Trophoblast cell (in vitro differentiated cells and primary cell): ENCODE results near the gene REXO1.

Source experiments
- DNase-seq, 2 donors: peaks; one replicate each; pipeline ENCODE4 v3.0.0-alpha.2; 2016
- H2AFZ ChIP-seq: 2 replicates; pipeline ENCODE4 v1.6.1; 2013; ENCODE audit warnings: low read length, moderate library complexity, mild to moderate bottlenecking; ENCODE audit not compliant: insufficient read depth, poor library complexity
- H2AK5ac ChIP-seq: 2 replicates; pipeline ENCODE4 v1.6.1; 2013; ENCODE audit warnings: mild to moderate bottlenecking, low read length
- H2BK120ac ChIP-seq: 2 replicates; pipeline ENCODE4 v1.6.1; 2013; ENCODE audit warnings: low read length, mild to moderate bottlenecking, moderate library complexity; ENCODE audit not compliant: insufficient read depth, poor library complexity
- H2BK12ac ChIP-seq: 2 replicates; pipeline ENCODE4 v1.6.1; 2013; ENCODE audit warnings: mild to moderate bottlenecking, low read length, moderate library complexity
- H2BK5ac ChIP-seq: 2 replicates; pipeline ENCODE4 v1.6.1; 2013; ENCODE audit warnings: low read length, low read depth, moderate library complexity, mild to moderate bottlenecking; ENCODE audit not compliant: poor library complexity
- H3K14ac ChIP-seq: 2 replicates; pipeline ENCODE4 v1.6.1; 2013; ENCODE audit warnings: mild to moderate bottlenecking, low read length
- H3K18ac ChIP-seq: 2 replicates; pipeline ENCODE4 v1.6.1; 2013; ENCODE audit warnings: mild to moderate bottlenecking, low read length
- H3K23ac ChIP-seq: 2 replicates; pipeline ENCODE4 v1.6.1; 2013; ENCODE audit warnings: low read length
- H3K27ac ChIP-seq: 2 replicates; pipeline ENCODE4 v1.5.1; 2013; ENCODE audit warnings: low read depth, mild to moderate bottlenecking, inconsistent platforms, low read length, moderate library complexity
- H3K27me3 ChIP-seq: 2 replicates; pipeline ENCODE4 v1.6.1; 2013; ENCODE audit warnings: inconsistent platforms, mild to moderate bottlenecking, low read length, moderate library complexity; ENCODE audit not compliant: insufficient read depth
- H3K36me3 ChIP-seq, 2 experiments: 1 replicate in 1 of 2; 2 replicates in 1 of 2; pipeline ENCODE4 v1.6.1; 2013; ENCODE audit warnings: low read length in 2 of 2, mild to moderate bottlenecking in 2 of 2, moderate library complexity in 1 of 2; ENCODE audit not compliant: insufficient read depth in 2 of 2, control insufficient read depth in 1 of 2
- H3K4ac ChIP-seq: 2 replicates; pipeline ENCODE4 v1.6.1; 2013; ENCODE audit warnings: low read depth, mild to moderate bottlenecking, low read length, moderate library complexity
- H3K4me1 ChIP-seq, 2 experiments: 1 replicate in 1 of 2; 2 replicates in 1 of 2; pipeline ENCODE4 v1.6.1; 2013; ENCODE audit warnings: low read length in 2 of 2, mild to moderate bottlenecking in 2 of 2, moderate library complexity in 1 of 2; ENCODE audit not compliant: insufficient read depth in 2 of 2, control insufficient read depth in 1 of 2
- H3K4me2 ChIP-seq: 2 replicates; pipeline ENCODE4 v1.6.1; 2013; ENCODE audit warnings: inconsistent platforms, mild to moderate bottlenecking, low read length, moderate library complexity
- H3K4me3 ChIP-seq: 2 replicates; pipeline ENCODE4 v1.5.1; 2013; ENCODE audit warnings: mild to moderate bottlenecking, low read depth, low read length, inconsistent platforms
- H3K79me1 ChIP-seq: one replicate; pipeline ENCODE4 v1.6.1; 2013; ENCODE audit warnings: low read length
- H3K79me2 ChIP-seq: 2 replicates; pipeline ENCODE4 v1.6.1; 2013; ENCODE audit warnings: low read length, mild to moderate bottlenecking; ENCODE audit not compliant: control insufficient read depth, insufficient read depth, poor library complexity
- H3K9ac ChIP-seq: 2 replicates; pipeline ENCODE4 v1.6.1; 2013; ENCODE audit warnings: mild to moderate bottlenecking, low read length
- H3K9me3 ChIP-seq: 2 replicates; pipeline ENCODE4 v1.6.1; 2013; ENCODE audit warnings: low read depth, mild to moderate bottlenecking, control low read depth, inconsistent platforms, low read length; ENCODE audit not compliant: insufficient read depth
- H4K12ac ChIP-seq: 2 replicates; pipeline ENCODE4 v1.6.1; 2013; ENCODE audit warnings: low read depth, mild to moderate bottlenecking, low read length, moderate library complexity
- H4K8ac ChIP-seq: 2 replicates; pipeline ENCODE4 v1.6.1; 2013; ENCODE audit warnings: low read depth, mild to moderate bottlenecking, low read length, moderate library complexity
- H4K91ac ChIP-seq: one replicate; pipeline ENCODE4 v1.6.1; 2013; ENCODE audit warnings: low read depth, mild to moderate bottlenecking, low read length, moderate library complexity
- WGBS: extraction: QIAGEN DNeasy Blood & Tissue Kit; methylation state at CpG from one replicate; pipeline ENCODE4 v1.1.7; 2013; ENCODE audit warnings: missing lambda C conversion rate; ENCODE audit not compliant: insufficient read length, insufficient coverage; ENCODE audit errors: extremely low coverage; 5-methylcytosine and 5-hydroxymethylcytosine counted together

The REXO1 gene

GRCh38 chr19:1796395-1797142 lies 51.7 kb downstream of the REXO1 start:
- Histone ChIP-seq H2AK5ac (no peak overlapping the region), H3K18ac (no peak overlapping the region), H3K4me2 (no peak overlapping the region), H4K12ac (no peak overlapping the region), H3K23ac (no peak overlapping the region), H3K79me2 (no peaks in the 10 kb centered on the region), H4K91ac (no peak overlapping the region), H2BK12ac (no peak overlapping the region), H3K27me3 (no peaks in the 10 kb centered on the region), H3K9ac (no peak overlapping the region), H2AFZ (no peak overlapping the region), H3K36me3 (no peaks in the 10 kb centered on the region), H3K14ac (no peak overlapping the region), H2BK120ac (no peak overlapping the region), H3K27ac (no peak overlapping the region), H3K79me1 (no peaks in the 10 kb centered on the region), H3K4me1 (no peaks in the 10 kb centered on the region), H3K4me3 (no peak overlapping the region), H4K8ac (no peak overlapping the region), H2BK5ac (no peak overlapping the region), H3K9me3 (peaks cover 3% of the 10 kb centered on the region), H3K4ac (no peak overlapping the region)
- WGBS, result no CpG with 5 or more reads among the region's 52 CpGs
- no peak for DNase-seq

- Histone ChIP-seq H3K27me3 (no peaks in the 10 kb centered on the region), H3K9ac (no peak overlapping the region), H3K23ac (no peak overlapping the region), H3K9me3 (peaks cover 7% of the 10 kb centered on the region), H3K79me2 (no peaks in the 10 kb centered on the region), H2BK5ac (no peak overlapping the region), H3K18ac (no peak overlapping the region), H3K36me3 (no peaks in the 10 kb centered on the region), H3K4me1 (no peaks in the 10 kb centered on the region), H3K27ac (no peak overlapping the region), H3K14ac (no peak overlapping the region), H2AK5ac (no peak overlapping the region), H3K79me1 (no peaks in the 10 kb centered on the region), H3K4ac (no peak overlapping the region), H3K4me3 (no peak overlapping the region), H4K91ac (no peak overlapping the region), H4K12ac (no peak overlapping the region), H2BK12ac (no peak overlapping the region), H3K4me2 (no peak overlapping the region), H2AFZ (no peak overlapping the region), H2BK120ac (no peak overlapping the region), H4K8ac (no peak overlapping the region)
- no peak for DNase-seq
- WGBS, result no CpG with 5 or more reads among the region's 20 CpGs
Measured at GRCh38 chr19:1794424-1795172, 53.7 kb downstream of the REXO1 start.

- no peak overlapping the region for H3K23ac ChIP-seq
- H3K36me3 ChIP-seq, result no peaks in the 10 kb centered on the region
- H3K9ac ChIP-seq, result no peak overlapping the region
- no peak overlapping the region for H2AFZ ChIP-seq
- peaks cover 0 to 3% of the 10 kb centered on the region in 2 experiments for H3K4me1 ChIP-seq
- H3K79me2 ChIP-seq, result no peaks in the 10 kb centered on the region
- H4K8ac ChIP-seq, result no peak overlapping the region
- H3K79me1 ChIP-seq, result no peaks in the 10 kb centered on the region
- H4K91ac ChIP-seq, result no peak overlapping the region
- H3K4ac ChIP-seq, result no peak overlapping the region
- H3K27ac ChIP-seq, result no peak overlapping the region
- no peak overlapping the region for H3K18ac ChIP-seq
- no peak overlapping the region for H4K12ac ChIP-seq
- no peak overlapping the region for H3K4me3 ChIP-seq
- no peak overlapping the region for H2BK5ac ChIP-seq
- no peak for DNase-seq
- H3K4me2 ChIP-seq, result no peak overlapping the region
- peaks cover 7% of the 10 kb centered on the region for H3K9me3 ChIP-seq
- no peak overlapping the region for H3K14ac ChIP-seq
- WGBS, result no CpG with 5 or more reads among the region's 14 CpGs
- H2AK5ac ChIP-seq, result no peak overlapping the region
- no peak overlapping the region for H2BK120ac ChIP-seq
- H2BK12ac ChIP-seq, result no peak overlapping the region
- H3K27me3 ChIP-seq, result no peaks in the 10 kb centered on the region
Measured at GRCh38 chr19:1791879-1792278, 56.4 kb downstream of the REXO1 start.

GRCh38 chr19:1790054-1790792 lies 58.1 kb downstream of the REXO1 start:
- H2BK12ac ChIP-seq, result no peak overlapping the region
- no peak overlapping the region for H3K14ac ChIP-seq
- H3K4me3 ChIP-seq, result no peak overlapping the region
- H3K79me2 ChIP-seq, result no peaks in the 10 kb centered on the region
- no CpG with 5 or more reads among the region's 7 CpGs for WGBS
- no peak overlapping the region for H3K18ac ChIP-seq
- no peak overlapping the region for H3K9ac ChIP-seq
- H4K91ac ChIP-seq, result no peak overlapping the region
- no peak overlapping the region for H3K27ac ChIP-seq
- H3K4ac ChIP-seq, result no peak overlapping the region
- no peak overlapping the region for H4K12ac ChIP-seq
- peaks cover 0 to 3% of the 10 kb centered on the region in 2 experiments for H3K4me1 ChIP-seq
- H3K4me2 ChIP-seq, result no peak overlapping the region
- DNase-seq, result no peak
- H3K9me3 ChIP-seq, result peaks cover 9% of the 10 kb centered on the region
- no peak overlapping the region for H2BK5ac ChIP-seq
- H3K79me1 ChIP-seq, result no peaks in the 10 kb centered on the region
- no peak overlapping the region for H3K23ac ChIP-seq
- H4K8ac ChIP-seq, result no peak overlapping the region
- H2BK120ac ChIP-seq, result no peak overlapping the region
- H3K36me3 ChIP-seq, result no peaks in the 10 kb centered on the region
- H2AFZ ChIP-seq, result no peak overlapping the region
- no peaks in the 10 kb centered on the region for H3K27me3 ChIP-seq
- no peak overlapping the region for H2AK5ac ChIP-seq
